Osteoblast (primary cell): ENCODE measurements around the gene RBM38. TPM values are rescaled to one million over a fixed set of nuclear protein-coding genes. Genes with fewer than 3 reads are reported as not detected.

Experiments used
- DNase-seq: peaks from one replicate; pipeline ENCODE4 v3.0.0; 2011; ENCODE audit warnings: low spot score, mixed read lengths; ENCODE audit not compliant: insufficient read length; ENCODE audit errors: missing footprints
- H2AFZ ChIP-seq: 2 replicates; pipeline ENCODE4 v1.6.0; 2011; ENCODE audit warnings: mild to moderate bottlenecking, low read length
- H3K27ac ChIP-seq: 2 replicates; pipeline ENCODE4 v1.5.1; 2011; ENCODE audit warnings: mild to moderate bottlenecking, low read depth, low read length, moderate library complexity
- H3K27me3 ChIP-seq: 2 replicates; pipeline ENCODE4 v1.6.0; 2012; ENCODE audit warnings: mild to moderate bottlenecking, control low read depth, inconsistent platforms, low read length, moderate library complexity; ENCODE audit not compliant: insufficient read depth
- H3K36me3 ChIP-seq: 2 replicates; pipeline ENCODE4 v1.5.1; 2011; ENCODE audit warnings: mild to moderate bottlenecking, low read length, control low read depth, moderate library complexity; ENCODE audit not compliant: insufficient read depth
- H3K4me1 ChIP-seq: 2 replicates; pipeline ENCODE4 v1.5.1; 2011; ENCODE audit warnings: mild to moderate bottlenecking, low read length, control low read depth, moderate library complexity; ENCODE audit not compliant: insufficient read depth
- H3K4me2 ChIP-seq: 2 replicates; pipeline ENCODE4 v1.6.0; 2011; ENCODE audit warnings: mild to moderate bottlenecking, low read length; ENCODE audit not compliant: insufficient read depth
- H3K4me3 ChIP-seq: fragments of 200-600 bp; sonication (generic); 3 replicates; pipeline ENCODE4 v1.5.1; 2012; ENCODE audit warnings: mild to moderate bottlenecking, low read length, inconsistent platforms; ENCODE audit not compliant: insufficient read depth
- H3K79me2 ChIP-seq: 2 replicates; pipeline ENCODE4 v1.6.0; 2012; ENCODE audit warnings: mild to moderate bottlenecking, low read length, control low read depth, inconsistent platforms; ENCODE audit not compliant: insufficient read depth
- H3K9me3 ChIP-seq: 2 replicates; pipeline ENCODE4 v1.5.1; 2011; ENCODE audit warnings: low read depth, low read length, control low read depth
- H4K20me1 ChIP-seq: 2 replicates; pipeline ENCODE4 v1.6.0; 2012; ENCODE audit warnings: mild to moderate bottlenecking, low read length, control low read depth; ENCODE audit not compliant: insufficient read depth
- CTCF ChIP-seq: IDR thresholded peaks from 2 replicates; pipeline ENCODE4 v1.5.1; 2011; ENCODE audit warnings: mild to moderate bottlenecking, low read depth, low read length, moderate library complexity; ENCODE audit errors: extremely low read depth
- total RNA-seq: library from RNA; depleted of rRNA; stranded (reverse); fragments of >200 nt; gene quantifications from 2 replicates; pipeline ENCODE4 v1.2.3, GENCODE V29; 2012

The RBM38 gene
- total RNA-seq: 2.1 and 2.9 TPM in 2 replicates

DNA sequence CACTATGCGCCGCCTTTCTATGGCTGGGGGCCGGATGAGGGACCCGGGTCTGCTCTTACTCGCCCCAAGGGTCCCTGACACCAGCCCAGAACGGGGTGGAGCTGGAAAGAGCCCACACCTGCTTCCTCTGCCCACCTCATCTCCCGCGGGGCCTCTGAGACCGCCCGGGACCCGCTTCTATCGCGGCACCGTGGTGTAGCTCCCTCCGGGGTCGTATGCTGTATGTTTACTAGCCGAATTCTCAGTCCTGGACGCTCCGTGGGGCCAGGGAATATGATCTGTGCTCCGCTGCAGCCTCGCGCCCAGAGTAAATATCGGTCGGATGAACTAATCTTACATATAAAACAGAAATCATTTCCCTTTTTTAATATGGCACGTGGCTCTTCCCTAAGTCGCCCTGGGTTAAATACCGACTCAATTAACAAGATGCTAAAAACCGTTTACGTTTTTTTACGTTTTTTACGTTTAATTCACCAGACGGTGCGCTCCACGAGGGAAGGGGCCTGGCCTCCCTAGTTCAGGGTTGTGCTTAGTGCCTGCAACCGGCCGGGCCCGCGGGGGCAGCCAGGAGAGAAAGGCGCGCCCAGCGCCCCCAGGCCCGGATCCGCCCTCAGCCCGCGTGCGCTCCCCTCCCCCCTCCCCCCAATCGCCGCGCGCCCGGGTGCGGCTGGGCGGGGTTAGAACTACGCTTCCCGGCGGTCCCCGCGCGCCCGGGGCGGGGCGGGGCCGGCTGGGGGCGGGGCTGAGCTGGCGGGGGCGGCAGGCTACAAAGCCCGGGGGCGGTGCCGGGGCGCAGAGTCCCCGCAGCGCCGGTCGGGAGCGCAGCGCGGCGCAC is at the start of gene RBM38:
Gene RBM38 (plus strand): TSS at position 793 of the 835 bp plus-strand sequence. CDS start 186 bp downstream, outside the sequence.
- Histone ChIP-seq H2AFZ (peak within 1 kb of the TSS; percentile 74), H3K36me3 (no peaks in the 10 kb centered on the region), H3K4me1 (no peaks in the 10 kb centered on the region), H3K79me2 (no peaks in the 10 kb centered on the region), H3K9me3 (no peaks in the 10 kb centered on the region), H3K4me2 (peak within 1 kb of the TSS; percentile 72), H3K27ac (no peak within 1 kb of the TSS), H3K27me3 (no peaks in the 10 kb centered on the region), H4K20me1 (peaks cover 3% of the 10 kb centered on the region), H3K4me3 (peak within 1 kb of the TSS; percentile 71)
- no peak for TF ChIP-seq CTCF
- peak; percentile 100 for DNase-seq

DNA sequence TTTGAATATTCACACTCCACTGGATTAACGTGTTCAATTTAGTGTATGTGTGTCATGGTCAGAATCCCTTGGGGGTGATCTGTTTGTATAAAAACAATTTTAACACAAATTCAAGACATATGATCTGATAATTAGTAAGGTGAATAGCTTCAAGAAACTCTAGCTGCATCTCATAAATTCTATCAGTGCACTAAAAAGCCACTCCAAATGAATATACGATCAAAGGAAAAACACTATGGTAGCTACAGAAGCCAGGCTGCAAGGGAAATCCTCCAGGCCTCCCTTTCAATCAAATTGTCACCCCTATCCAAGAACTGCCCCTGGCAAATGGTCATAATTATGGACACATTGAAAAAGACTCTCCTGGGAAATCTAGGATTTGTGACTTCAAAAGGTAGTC is 49.5 kb upstream of the RBM38 start:
- no peak overlapping the region for H2AFZ ChIP-seq
- DNase-seq: no peak
- no peak for TF ChIP-seq CTCF
- no peaks in the 10 kb centered on the region for H3K4me1 ChIP-seq
- no peaks in the 10 kb centered on the region for H3K9me3 ChIP-seq
- H3K4me3 ChIP-seq: no peak overlapping the region
- H3K27me3 ChIP-seq: no peaks in the 10 kb centered on the region
- no peaks in the 10 kb centered on the region for H4K20me1 ChIP-seq
- H3K27ac ChIP-seq: no peak overlapping the region
- no peak overlapping the region for H3K4me2 ChIP-seq
- H3K79me2 ChIP-seq: no peaks in the 10 kb centered on the region
- no peaks in the 10 kb centered on the region for H3K36me3 ChIP-seq

DNA sequence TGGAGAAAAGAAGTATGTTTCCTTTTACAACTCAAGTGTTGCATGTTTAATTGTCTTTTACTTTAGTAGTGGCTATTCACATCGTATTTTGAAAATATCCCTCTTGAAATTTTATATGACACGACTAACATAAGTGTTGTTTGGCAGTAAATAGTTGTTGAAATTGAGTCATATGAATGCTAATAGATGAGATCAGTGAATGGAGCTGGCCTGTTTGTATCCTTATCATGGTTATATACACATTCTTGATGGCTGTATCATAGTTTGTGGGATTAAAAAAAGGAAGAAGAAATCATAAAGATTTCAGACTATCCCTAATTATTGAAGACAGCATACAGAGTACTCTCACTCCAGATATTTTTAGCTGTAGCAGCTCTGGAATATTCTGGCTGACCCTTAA is 48.4 kb upstream of the RBM38 start:
- Histone ChIP-seq H3K36me3 (no peaks in the 10 kb centered on the region), H3K4me2 (no peak overlapping the region), H4K20me1 (no peaks in the 10 kb centered on the region), H3K4me3 (no peak overlapping the region), H3K27me3 (no peaks in the 10 kb centered on the region), H3K4me1 (no peaks in the 10 kb centered on the region), H3K9me3 (no peaks in the 10 kb centered on the region), H3K79me2 (no peaks in the 10 kb centered on the region), H2AFZ (no peak overlapping the region), H3K27ac (no peak overlapping the region)
- no peak for DNase-seq
- no peak for TF ChIP-seq CTCF

DNA sequence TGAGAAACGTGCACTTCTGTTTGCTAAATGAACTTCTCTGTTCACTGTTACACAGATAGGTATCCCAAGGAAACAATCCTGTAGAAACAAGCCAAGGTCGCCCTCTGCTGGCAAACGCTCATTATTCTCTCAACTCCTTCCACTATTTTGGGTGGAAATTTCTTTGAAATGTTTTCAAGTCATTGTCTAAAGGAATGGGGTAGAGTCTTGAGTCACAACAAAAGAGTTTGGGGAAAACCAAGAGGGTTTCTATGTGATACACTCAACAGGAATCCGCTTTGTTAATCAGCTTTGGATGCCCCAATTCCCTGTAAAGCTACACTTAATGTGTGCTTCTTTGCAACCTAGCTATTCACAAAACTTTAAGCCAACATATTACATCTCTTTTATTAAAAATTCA is 44.7 kb upstream of the RBM38 start:
- no peaks in the 10 kb centered on the region for H3K36me3 ChIP-seq
- TF ChIP-seq CTCF: peak; percentile 86
- no peaks in the 10 kb centered on the region for H3K27me3 ChIP-seq
- H3K4me2 ChIP-seq: no peak overlapping the region
- no peak overlapping the region for H2AFZ ChIP-seq
- H3K4me3 ChIP-seq: no peak overlapping the region
- peaks cover 5% of the 10 kb centered on the region for H3K79me2 ChIP-seq
- H3K27ac ChIP-seq: no peak overlapping the region
- no peaks in the 10 kb centered on the region for H4K20me1 ChIP-seq
- H3K9me3 ChIP-seq: no peaks in the 10 kb centered on the region
- DNase-seq: peak; percentile 86
- H3K4me1 ChIP-seq: peaks cover 7% of the 10 kb centered on the region
